Measurements from ENCODE around the gene UBE2E2. TPM values are rescaled to one million over a fixed set of nuclear protein-coding genes. Genes with fewer than 3 reads are reported as not detected.

UBE2E2 gene
- total and polyA plus RNA-seq, 2 of the 13 experiments (the other 11 are each of a cell fraction or from before 2014, with no cell fraction given), result 0.77 to 1.5 TPM

GRCh38 chr3:23463791-23464190 lies 260.7 kb downstream of the UBE2E2 start (continued):
- TF ChIP-seq, protein P1, sequence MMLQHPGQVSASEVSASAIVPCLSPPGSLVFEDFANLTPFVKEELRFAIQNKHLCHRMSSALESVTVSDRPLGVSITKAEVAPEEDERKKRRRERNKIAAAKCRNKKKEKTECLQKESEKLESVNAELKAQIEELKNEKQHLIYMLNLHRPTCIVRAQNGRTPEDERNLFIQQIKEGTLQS (CRISPR knock-in tag; IDR thresholded peaks at IDR 0.05), result no peak
- TF ChIP-seq ZNF367 (CRISPR knock-in tag; IDR thresholded peaks at IDR 0.05; ENCODE audit: borderline replicate concordance), result no peak

DNA sequence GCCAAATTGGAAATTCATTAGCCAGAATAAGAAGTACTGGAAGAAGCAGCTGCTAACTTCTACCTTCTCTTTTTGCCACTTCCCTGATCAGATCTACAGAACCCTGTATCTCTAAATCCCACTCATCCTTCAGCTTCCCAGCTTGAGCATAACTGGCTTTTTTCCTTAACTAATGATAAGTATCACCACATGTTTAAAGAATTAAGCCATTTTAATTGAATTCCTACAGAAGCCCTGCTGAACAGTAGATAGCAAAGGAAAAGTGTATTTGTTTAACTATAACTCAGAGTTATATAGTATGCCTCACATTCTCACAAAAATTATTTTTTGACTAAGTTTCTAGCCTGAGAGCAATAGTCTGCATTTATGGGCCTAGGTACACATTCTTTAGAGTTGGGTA lies 262.4 kb downstream of the UBE2E2 start:
- Histone ChIP-seq H3K4me3 (replicated peaks in 1 of 3; ENCODE audit: insufficient read depth in 1 of 3, low read depth in 2 of 3, low read length in 3 of 3) (no peak overlapping the region), H4K20me1 (ENCODE audit: insufficient read depth, low read length) (no peaks in the 10 kb centered on the region), H3K4me1 (ENCODE audit: insufficient read depth, low read length) (no peaks in the 10 kb centered on the region), H3K9me3 (ENCODE audit: low read length) (no peaks in the 10 kb centered on the region), H3K36me3 (replicated peaks in 1 of 2; ENCODE audit: control insufficient read depth in 1 of 2, insufficient read depth in 2 of 2, low read length in 2 of 2) (no peaks in the 10 kb centered on the region), H3K4me2 (ENCODE audit: low read depth, low read length) (no peak overlapping the region), H3K9ac (ENCODE audit: insufficient read depth, low read depth, low read length) (no peak overlapping the region), H2AFZ (ENCODE audit: low read length) (no peak overlapping the region), H3K27ac (ENCODE audit: extremely low read length, insufficient read depth, low read length) (no peak overlapping the region), H3K79me2 (ENCODE audit: insufficient read depth, low read length) (no peaks in the 10 kb centered on the region), H3K27me3 (ENCODE audit: control insufficient read depth in 1 of 2, insufficient read depth in 2 of 2, low read length in 2 of 2) (no peaks in the 10 kb centered on the region)
- intact Hi-C loops (cut with micrococcal nuclease; ENCODE audit: unreplicated experiment) (no loop called here), in situ Hi-C loops (cut with HindIII; ENCODE audit: extremely low pct_ligation_motif_present, low pct_unique_long_range_greater_than_20kb) (no loop called here)
- no TSS peak for BruUV-seq (replicated peaks)
- no peak for DNase-seq (ENCODE audit: low spot score)
- TF ChIP-seq ZXDC (CRISPR knock-in tag; IDR thresholded peaks at IDR 0.05) (no peak), NR2F6 (IDR thresholded peaks at IDR 0.05) (no peak), NR2F6 (CRISPR knock-in tag; IDR thresholded peaks at IDR 0.05) (no peak), KMT2B (CRISPR knock-in tag; IDR thresholded peaks at IDR 0.05) (no peak), ZNF546 (CRISPR knock-in tag; conservative IDR thresholded peaks at IDR 0.05) (no peak)
- CTCF ChIA-PET (ENCODE audit: low intra/inter-chr PET ratio, low total read pairs), result no interaction called here
- POLR2A ChIA-PET, result no interaction called here
- no peak for ATAC-seq
- no peak for FAIRE-seq

Measured in HepG2 (cell line).